Stimulated activated CD4-positive, alpha-beta T cell treated with anti-CD3 and anti-CD28 coated beads, Interleukin-1b, Interleukin-23, amount 100 ng/mL, for 4 hours (primary cell): Measurements from ENCODE around the gene CTIF.
"Not testable (repeated sequence)": the region's sequence is repeated elsewhere in the genome, so short reads cannot be mapped to it uniquely, and the experiment has no call there.

ENCODE experiments used
- DNase-seq, 2 donors: peaks; one replicate each; pipeline ENCODE4 v3.0.0-alpha.2; 2020; ENCODE audit warnings: low read depth in 2 of 2

Gene CTIF

GRCh38 chr18:48803518-48803917, 264.7 kb downstream of the CTIF start:
- no peak for DNase-seq

- DNase-seq, result no peak
Observed at GRCh38 chr18:48803951-48804855, 265.4 kb downstream of the CTIF start.

GRCh38 chr18:48804856-48805610, 266.2 kb downstream of the CTIF start:
- no peak for DNase-seq

- DNase-seq, result no peak
Observed at GRCh38 chr18:48805826-48806535, 267.1 kb downstream of the CTIF start.

GRCh38 chr18:48806551-48807261, 267.9 kb downstream of the CTIF start:
- DNase-seq, result no peak

GRCh38 chr18:48808476-48808875, 269.6 kb downstream of the CTIF start:
- no peak for DNase-seq

GRCh38 chr18:48809365-48809764, 270.5 kb downstream of the CTIF start:
- no peak for DNase-seq

GRCh38 chr18:48810805-48811204, 272.0 kb downstream of the CTIF start:
- DNase-seq, result no peak

GRCh38 chr18:48811401-48811800, 272.6 kb downstream of the CTIF start:
- no peak for DNase-seq

GRCh38 chr18:48811977-48812451, 273.2 kb downstream of the CTIF start:
- DNase-seq, result not testable (repeated sequence)

GRCh38 chr18:48813321-48813720, 274.5 kb downstream of the CTIF start:
- DNase-seq, result no peak

GRCh38 chr18:48813833-48814489, 275.1 kb downstream of the CTIF start:
- no peak for DNase-seq

GRCh38 chr18:48814490-48815178, 275.8 kb downstream of the CTIF start:
- DNase-seq, result no peak

GRCh38 chr18:48815179-48815515, 276.3 kb downstream of the CTIF start:
- DNase-seq, result no peak

- DNase-seq, result no peak
Observed at GRCh38 chr18:48815581-48816324, 276.9 kb downstream of the CTIF start.

GRCh38 chr18:48816554-48816953, 277.7 kb downstream of the CTIF start:
- no peak for DNase-seq

- DNase-seq, result no peak
Observed at GRCh38 chr18:48817021-48817461, 278.2 kb downstream of the CTIF start.

- DNase-seq, result no peak
Observed at GRCh38 chr18:48818329-48819254, 279.8 kb downstream of the CTIF start.

- no peak for DNase-seq
Observed at GRCh38 chr18:48819276-48819675, 280.4 kb downstream of the CTIF start.
